Activated CD8-positive, alpha-beta memory T cell treated with anti-CD3 and anti-CD28 coated beads for 36 hours (primary cell): ENCODE results near the gene CAPSL. TPM values are rescaled to one million over a fixed set of nuclear protein-coding genes. Genes with fewer than 3 reads are reported as not detected.

Source experiments
- CTCF ChIA-PET: fragments of 350-600 bp; sonication (Branson Sonifier 250); formaldehyde crosslinking; loops from one replicate; lab custom pipeline; 2021; ENCODE audit warnings: antibody characterized with exemption; lab: Charles Lee
- POLR2A ChIA-PET: fragments of 350-600 bp; sonication (Branson Sonifier 250); formaldehyde crosslinking; loops from one replicate; lab custom pipeline; 2021; ENCODE audit warnings: antibody characterized with exemption; lab: Charles Lee
- total RNA-seq, 2 experiments: library from RNA; stranded (reverse); gene quantifications; one replicate each; pipeline ENCODE4 v1.2.3, GENCODE V29; 2021

CAPSL gene
- total RNA-seq, 2 experiments from 2014 or later = 0.27 to 0.44 TPM

- ChIA-PET CTCF (interaction anchor here (0.7 kb wide), 1 partner anchor 24 kb away, joined by 3 read pairs; no protein-coding TSS in a partner anchor), POLR2A (no interaction called here)
These were observed 54.1 kb downstream of the CAPSL start for GRCh38 chr5:35884191-35884769.

- POLR2A ChIA-PET = interaction anchor here (1.2 kb wide), 1 partner anchor 22 kb away, joined by 3 read pairs; no protein-coding TSS in a partner anchor
- CTCF ChIA-PET = interaction anchor here (0.9 to 1.6 kb wide), 4 partner anchors 23 to 62 kb away, joined by 3 to 7 read pairs (median 4); no protein-coding TSS in a partner anchor
These were observed 56.7 kb downstream of the CAPSL start for GRCh38 chr5:35881758-35882157.

GRCh38 chr5:35880156-35880555, 58.3 kb downstream of the CAPSL start:
- CTCF ChIA-PET = interaction anchor here (1.5 to 1.6 kb wide), 2 partner anchors 9 to 46 kb away, joined by 3 to 5 read pairs; no protein-coding TSS in a partner anchor
- POLR2A ChIA-PET = interaction anchor here (0.9 to 1.1 kb wide), 2 partner anchors 15 to 18 kb away, joined by 3 read pairs; no protein-coding TSS in a partner anchor

- ChIA-PET CTCF (interaction anchor here (1.5 to 1.6 kb wide), 2 partner anchors 9 to 47 kb away, joined by 3 to 5 read pairs; no protein-coding TSS in a partner anchor), POLR2A (no interaction called here)
These were observed 58.8 kb downstream of the CAPSL start for GRCh38 chr5:35879649-35880048.

GRCh38 chr5:35879096-35879495, 59.3 kb downstream of the CAPSL start:
- POLR2A ChIA-PET = no interaction called here

GRCh38 chr5:35878079-35878478, 60.3 kb downstream of the CAPSL start:
- POLR2A ChIA-PET = interaction anchor here (0.6 kb wide), 1 partner anchor 229 kb away, joined by 5 read pairs; no protein-coding TSS in a partner anchor
- CTCF ChIA-PET = no interaction called here

More at GRCh38 chr5:35879096-35879495, 59.3 kb downstream of the CAPSL start:
- CTCF ChIA-PET = interaction anchor here (1.6 kb wide), 1 partner anchor 47 kb away, joined by 5 read pairs; no protein-coding TSS in a partner anchor

GRCh38 chr5:35877655-35878054, 60.8 kb downstream of the CAPSL start:
- POLR2A ChIA-PET = interaction anchor here (0.6 kb wide), 1 partner anchor 229 kb away, joined by 5 read pairs; no protein-coding TSS in a partner anchor

GRCh38 chr5:35876922-35877321, 61.5 kb downstream of the CAPSL start:
- POLR2A ChIA-PET = no interaction called here
- CTCF ChIA-PET = no interaction called here

More at GRCh38 chr5:35877655-35878054, 60.8 kb downstream of the CAPSL start:
- CTCF ChIA-PET = no interaction called here

- ChIA-PET CTCF (no interaction called here), POLR2A (interaction anchor here (0.6 kb wide), 2 partner anchors 49 to 207 kb away, joined by 4 to 5 read pairs; no protein-coding TSS in a partner anchor)
These were observed 62.0 kb downstream of the CAPSL start for GRCh38 chr5:35876454-35876853.

GRCh38 chr5:35870605-35871004, 67.8 kb downstream of the CAPSL start:
- POLR2A ChIA-PET = no interaction called here

GRCh38 chr5:35869685-35870277, 68.6 kb downstream of the CAPSL start:
- CTCF ChIA-PET = no interaction called here

More at GRCh38 chr5:35870605-35871004, 67.8 kb downstream of the CAPSL start:
- CTCF ChIA-PET = interaction anchor here (1.0 kb wide), 1 partner anchor 10 kb away, joined by 3 read pairs; no protein-coding TSS in a partner anchor

GRCh38 chr5:35867998-35868397, 70.4 kb downstream of the CAPSL start:
- POLR2A ChIA-PET = interaction anchor here (0.6 kb wide), 1 partner anchor 41 kb away, joined by 3 read pairs; no protein-coding TSS in a partner anchor
- CTCF ChIA-PET = no interaction called here

More at GRCh38 chr5:35869685-35870277, 68.6 kb downstream of the CAPSL start:
- POLR2A ChIA-PET = interaction anchor here (0.6 to 1.6 kb wide), 2 partner anchors 9 to 84 kb away, joined by 3 to 4 read pairs; no protein-coding TSS in a partner anchor

- CTCF ChIA-PET = interaction anchor here (1.2 to 2.2 kb wide), 3 partner anchors 11 to 213 kb away, joined by 3 to 5 read pairs (median 3); no protein-coding TSS in a partner anchor
- POLR2A ChIA-PET = interaction anchor here (0.7 kb wide), 1 partner anchor 42 kb away, joined by 3 read pairs; no protein-coding TSS in a partner anchor
These were observed 75.3 kb downstream of the CAPSL start for GRCh38 chr5:35863159-35863558.

- POLR2A ChIA-PET = interaction anchor here (0.7 kb wide), 1 partner anchor 18 kb away, joined by 3 read pairs; no protein-coding TSS in a partner anchor
- CTCF ChIA-PET = interaction anchor here (1.1 to 2.2 kb wide), 3 partner anchors 10 to 77 kb away, joined by 3 to 5 read pairs (median 5); no protein-coding TSS in a partner anchor
These were observed 76.3 kb downstream of the CAPSL start for GRCh38 chr5:35862126-35862525.

GRCh38 chr5:35861718-35862117, 76.7 kb downstream of the CAPSL start:
- ChIA-PET CTCF (interaction anchor here (1.1 to 1.4 kb wide), 2 partner anchors 65 to 76 kb away, joined by 3 to 5 read pairs; no protein-coding TSS in a partner anchor), POLR2A (interaction anchor here (0.7 kb wide), 1 partner anchor 19 kb away, joined by 3 read pairs; no protein-coding TSS in a partner anchor)

- POLR2A ChIA-PET = interaction anchor here (0.7 to 1.2 kb wide), 3 partner anchors 9 to 64 kb away, joined by 4 read pairs; no protein-coding TSS in a partner anchor
- CTCF ChIA-PET = no interaction called here
These were observed 77.7 kb downstream of the CAPSL start for GRCh38 chr5:35860686-35861085.

- ChIA-PET CTCF (interaction anchor here (1.0 to 1.8 kb wide), 3 partner anchors 38 to 74 kb away, joined by 4 to 10 read pairs (median 6); no protein-coding TSS in a partner anchor), POLR2A (interaction anchor here (0.8 to 1.3 kb wide), 5 partner anchors 22 to 75 kb away, joined by 3 to 6 read pairs (median 3); no protein-coding TSS in a partner anchor)
These were observed 79.2 kb downstream of the CAPSL start for GRCh38 chr5:35859101-35859661.

GRCh38 chr5:35857606-35858205, 80.7 kb downstream of the CAPSL start:
- ChIA-PET POLR2A (interaction anchor here (0.7 kb wide), 1 partner anchor 73 kb away, joined by 3 read pairs; no protein-coding TSS in a partner anchor), CTCF (interaction anchor here (0.9 to 2.1 kb wide), 4 partner anchors 19 to 81 kb away, joined by 3 to 6 read pairs (median 4); no protein-coding TSS in a partner anchor)
